GM18951 (cell line): Measurements from ENCODE around the gene COX6B2.

Source experiments
- POLR2A ChIP-seq: IDR thresholded peaks from 4 replicates; pipeline ENCODE4 v1.6.1; 2011; ENCODE audit warnings: mild to moderate bottlenecking; ENCODE audit not compliant: insufficient read length, insufficient read depth; ENCODE audit errors: extremely low read depth
- in situ Hi-C: fragments of 300-500 bp; cut with MboI; formaldehyde crosslinking; loops from one replicate; pipeline ENCODE4 v1.12.0; 2022; ENCODE audit warnings: low sequenced_read_pairs, mixed read lengths, inconsistent platforms; ENCODE audit not compliant: unreplicated experiment

The COX6B2 gene

DNA sequence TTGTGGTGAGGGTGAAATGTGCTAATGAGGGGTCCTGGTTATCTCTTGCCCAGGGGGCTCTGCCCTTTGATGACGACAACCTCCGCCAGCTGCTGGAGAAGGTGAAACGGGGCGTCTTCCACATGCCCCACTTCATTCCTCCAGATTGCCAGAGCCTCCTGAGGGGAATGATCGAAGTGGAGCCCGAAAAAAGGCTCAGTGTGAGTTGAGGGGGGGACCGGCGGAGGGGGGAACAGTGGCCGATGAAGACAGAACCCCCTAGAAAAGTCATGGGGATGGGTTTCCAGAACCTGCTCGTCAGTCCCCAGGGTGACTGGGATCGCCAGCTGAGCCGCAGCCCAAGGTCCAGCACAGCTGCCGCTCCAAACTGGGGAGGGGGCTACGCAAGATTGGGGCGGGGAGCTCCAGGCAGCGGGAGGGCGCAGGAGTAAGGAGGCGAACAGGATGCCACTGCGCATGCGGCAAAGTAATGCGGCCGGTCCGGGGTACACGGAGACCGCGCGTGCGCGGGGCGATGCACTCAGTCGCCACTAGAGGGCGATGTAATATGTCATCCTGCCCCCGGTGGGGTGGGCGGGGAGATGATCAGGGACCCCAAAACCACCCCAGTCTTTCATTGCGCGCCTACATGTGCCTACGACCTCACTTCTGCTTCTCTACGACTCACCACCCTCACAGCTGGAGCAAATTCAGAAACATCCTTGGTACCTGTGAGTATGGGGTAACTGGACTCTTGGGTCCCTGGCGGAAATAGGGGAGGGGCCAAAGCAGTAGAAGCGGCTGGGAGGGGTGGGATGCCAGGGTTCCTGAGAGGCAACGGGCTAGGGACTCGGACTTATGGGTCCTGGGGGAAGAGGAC lies 52.8 kb downstream of the COX6B2 start:
- peak; percentile 14 for TF ChIP-seq POLR2A
- in situ Hi-C loops: no loop called here

DNA sequence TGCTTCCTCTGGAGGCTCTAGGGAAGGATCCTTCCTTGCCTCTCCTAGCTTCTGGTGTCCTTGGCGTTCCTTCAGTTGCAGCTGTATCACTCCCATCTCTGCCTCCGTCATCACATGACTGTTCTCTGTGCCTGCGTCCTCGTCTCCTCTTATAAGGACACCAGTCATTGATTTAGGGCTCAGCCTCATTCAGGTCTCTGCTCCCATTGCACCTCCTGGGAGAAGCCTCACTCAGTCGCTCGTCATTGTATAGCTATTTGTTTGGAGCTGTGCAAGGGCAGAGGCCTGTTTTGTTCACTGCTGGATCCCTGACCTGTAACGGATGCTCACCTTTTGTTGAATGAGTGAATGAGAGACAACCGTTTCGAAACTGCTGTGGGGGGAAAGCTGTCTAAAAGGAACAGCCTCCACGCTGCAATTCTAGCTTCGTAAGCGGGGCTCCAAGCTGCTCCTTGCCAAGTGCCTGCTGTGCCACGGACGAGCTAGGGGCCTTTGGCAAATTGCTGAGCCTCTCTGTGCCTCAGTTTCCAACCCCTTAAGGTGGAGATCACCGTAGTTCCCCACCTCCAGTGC lies 53.5 kb downstream of the COX6B2 start:
- in situ Hi-C loops: no loop called here
- TF ChIP-seq POLR2A: no peak

DNA sequence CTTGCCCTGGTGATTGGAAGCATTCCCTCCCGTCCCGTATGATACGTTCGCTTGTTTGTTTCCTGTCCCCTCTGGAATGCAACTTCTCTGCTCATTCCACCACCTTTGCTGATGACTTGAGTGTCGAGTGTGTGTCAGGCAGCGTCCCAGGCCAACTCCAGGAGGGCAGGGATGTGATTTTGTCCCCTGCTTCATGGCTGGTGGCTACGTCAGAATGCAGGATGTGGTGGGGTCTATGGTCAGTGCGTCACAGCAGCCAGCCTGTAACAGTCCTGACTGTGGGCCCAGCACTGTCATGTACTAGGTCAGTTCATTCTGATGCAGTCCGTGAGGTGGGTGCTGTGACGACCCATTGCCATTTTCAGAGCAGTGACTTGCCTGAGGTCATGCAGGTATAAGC lies 54.5 kb downstream of the COX6B2 start:
- TF ChIP-seq POLR2A: no peak
- in situ Hi-C loops: no loop called here
